T47D (cell line): Measurements from ENCODE around the gene UBE2V1.

Experiments used
- DNase-seq, 2 experiments: peaks; one replicate each; pipeline versions ENCODE4 v3.0.0 to v3.0.0-alpha.2; 2011 to 2012; ENCODE audit warnings: low read depth in 1 of 2, low spot score in 1 of 2
- JUND ChIP-seq: IDR thresholded peaks from 2 replicates; pipeline ENCODE4 v1.6.1; 2012; ENCODE audit warnings: low read depth
- in situ Hi-C: cut with HindIII; loops from 2 replicates; pipeline ENCODE4 v1.10.0; 2016; ENCODE audit warnings: low sequenced_read_pairs, low pct_unique_long_range_greater_than_20kb

The UBE2V1 gene

GRCh38 chr20:50118203-50118602, 5.3 kb upstream of the UBE2V1 start:
- in situ Hi-C loops: no loop called here
- no peak for DNase-seq
- no peak for TF ChIP-seq JUND

- TF ChIP-seq JUND: no peak
- DNase-seq: no peak
- in situ Hi-C loops: no loop called here
Measured at GRCh38 chr20:50116368-50116999, 3.5 kb upstream of the UBE2V1 start.

GRCh38 chr20:50115591-50116367, 2.8 kb upstream of the UBE2V1 start:
- in situ Hi-C loops: no loop called here
- no peak for TF ChIP-seq JUND
- peak; percentile 87 to 98 for DNase-seq

- DNase-seq: no peak
- no peak for TF ChIP-seq JUND
- in situ Hi-C loops: no loop called here
Measured at GRCh38 chr20:50115041-50115512, 2.1 kb upstream of the UBE2V1 start.

- no peak for DNase-seq
- TF ChIP-seq JUND: no peak
- in situ Hi-C loops: no loop called here
Measured at GRCh38 chr20:50113420-50114224, 672 bp upstream of the UBE2V1 start.

GRCh38 chr20:50111829-50112495, 988 bp downstream of the UBE2V1 start:
- TF ChIP-seq JUND: no peak
- DNase-seq: no peak
- in situ Hi-C loops: no loop called here

GRCh38 chr20:50111120-50111828, 1.7 kb downstream of the UBE2V1 start:
- DNase-seq: no peak
- TF ChIP-seq JUND: no peak
- in situ Hi-C loops: no loop called here

- peak in 1 of 2 experiments; percentile 56 for DNase-seq
- no peak for TF ChIP-seq JUND
- in situ Hi-C loops: no loop called here
Measured at GRCh38 chr20:50110141-50111047, 2.6 kb downstream of the UBE2V1 start.

- in situ Hi-C loops: no loop called here
- DNase-seq: peak in 1 of 2 experiments; percentile 60
- TF ChIP-seq JUND: no peak
Measured at GRCh38 chr20:50108556-50109235, 4.3 kb downstream of the UBE2V1 start.

GRCh38 chr20:50107796-50108331, 5.1 kb downstream of the UBE2V1 start:
- DNase-seq: no peak
- no peak for TF ChIP-seq JUND
- in situ Hi-C loops: no loop called here
